GM12873 (cell line): ENCODE results near the gene OR5AL1.

Source experiments
- TF ChIP-seq, protein P1 (sequence below): IDR thresholded peaks from 2 replicates; pipeline ENCODE4 v1.5.1; 2012; ENCODE audit warnings: low read depth, mild to moderate bottlenecking, moderate library complexity, low read length, control low read depth; ENCODE audit not compliant: insufficient read depth; ENCODE audit errors: missing control alignments

OR5AL1 gene

GRCh38 chr11:56453521-56453920, 41.0 kb downstream of the OR5AL1 start:
- TF ChIP-seq, protein P1, sequence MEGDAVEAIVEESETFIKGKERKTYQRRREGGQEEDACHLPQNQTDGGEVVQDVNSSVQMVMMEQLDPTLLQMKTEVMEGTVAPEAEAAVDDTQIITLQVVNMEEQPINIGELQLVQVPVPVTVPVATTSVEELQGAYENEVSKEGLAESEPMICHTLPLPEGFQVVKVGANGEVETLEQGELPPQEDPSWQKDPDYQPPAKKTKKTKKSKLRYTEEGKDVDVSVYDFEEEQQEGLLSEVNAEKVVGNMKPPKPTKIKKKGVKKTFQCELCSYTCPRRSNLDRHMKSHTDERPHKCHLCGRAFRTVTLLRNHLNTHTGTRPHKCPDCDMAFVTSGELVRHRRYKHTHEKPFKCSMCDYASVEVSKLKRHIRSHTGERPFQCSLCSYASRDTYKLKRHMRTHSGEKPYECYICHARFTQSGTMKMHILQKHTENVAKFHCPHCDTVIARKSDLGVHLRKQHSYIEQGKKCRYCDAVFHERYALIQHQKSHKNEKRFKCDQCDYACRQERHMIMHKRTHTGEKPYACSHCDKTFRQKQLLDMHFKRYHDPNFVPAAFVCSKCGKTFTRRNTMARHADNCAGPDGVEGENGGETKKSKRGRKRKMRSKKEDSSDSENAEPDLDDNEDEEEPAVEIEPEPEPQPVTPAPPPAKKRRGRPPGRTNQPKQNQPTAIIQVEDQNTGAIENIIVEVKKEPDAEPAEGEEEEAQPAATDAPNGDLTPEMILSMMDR = no peak

GRCh38 chr11:56457076-56457475, 44.6 kb downstream of the OR5AL1 start:
- TF ChIP-seq, protein P1 = no peak
